Trophoblast cell (in vitro differentiated cells and primary cell): ENCODE data around the gene PDRG1.

Experiments
- DNase-seq, 2 donors: peaks; one replicate each; pipeline ENCODE4 v3.0.0-alpha.2; 2016
- H2AFZ ChIP-seq: 2 replicates; pipeline ENCODE4 v1.6.1; 2013; ENCODE audit warnings: low read length, moderate library complexity, mild to moderate bottlenecking; ENCODE audit not compliant: insufficient read depth, poor library complexity
- H2AK5ac ChIP-seq: 2 replicates; pipeline ENCODE4 v1.6.1; 2013; ENCODE audit warnings: mild to moderate bottlenecking, low read length
- H2BK120ac ChIP-seq: 2 replicates; pipeline ENCODE4 v1.6.1; 2013; ENCODE audit warnings: low read length, mild to moderate bottlenecking, moderate library complexity; ENCODE audit not compliant: insufficient read depth, poor library complexity
- H2BK12ac ChIP-seq: 2 replicates; pipeline ENCODE4 v1.6.1; 2013; ENCODE audit warnings: mild to moderate bottlenecking, low read length, moderate library complexity
- H2BK5ac ChIP-seq: 2 replicates; pipeline ENCODE4 v1.6.1; 2013; ENCODE audit warnings: low read length, low read depth, moderate library complexity, mild to moderate bottlenecking; ENCODE audit not compliant: poor library complexity
- H3K14ac ChIP-seq: 2 replicates; pipeline ENCODE4 v1.6.1; 2013; ENCODE audit warnings: mild to moderate bottlenecking, low read length
- H3K18ac ChIP-seq: 2 replicates; pipeline ENCODE4 v1.6.1; 2013; ENCODE audit warnings: mild to moderate bottlenecking, low read length
- H3K23ac ChIP-seq: 2 replicates; pipeline ENCODE4 v1.6.1; 2013; ENCODE audit warnings: low read length
- H3K27ac ChIP-seq: 2 replicates; pipeline ENCODE4 v1.5.1; 2013; ENCODE audit warnings: low read depth, mild to moderate bottlenecking, inconsistent platforms, low read length, moderate library complexity
- H3K27me3 ChIP-seq: 2 replicates; pipeline ENCODE4 v1.6.1; 2013; ENCODE audit warnings: inconsistent platforms, mild to moderate bottlenecking, low read length, moderate library complexity; ENCODE audit not compliant: insufficient read depth
- H3K36me3 ChIP-seq, 2 experiments: 1 replicate in 1 of 2; 2 replicates in 1 of 2; pipeline ENCODE4 v1.6.1; 2013; ENCODE audit warnings: low read length in 2 of 2, mild to moderate bottlenecking in 2 of 2, moderate library complexity in 1 of 2; ENCODE audit not compliant: insufficient read depth in 2 of 2, control insufficient read depth in 1 of 2
- H3K4ac ChIP-seq: 2 replicates; pipeline ENCODE4 v1.6.1; 2013; ENCODE audit warnings: low read depth, mild to moderate bottlenecking, low read length, moderate library complexity
- H3K4me1 ChIP-seq, 2 experiments: 1 replicate in 1 of 2; 2 replicates in 1 of 2; pipeline ENCODE4 v1.6.1; 2013; ENCODE audit warnings: low read length in 2 of 2, mild to moderate bottlenecking in 2 of 2, moderate library complexity in 1 of 2; ENCODE audit not compliant: insufficient read depth in 2 of 2, control insufficient read depth in 1 of 2
- H3K4me2 ChIP-seq: 2 replicates; pipeline ENCODE4 v1.6.1; 2013; ENCODE audit warnings: inconsistent platforms, mild to moderate bottlenecking, low read length, moderate library complexity
- H3K4me3 ChIP-seq: 2 replicates; pipeline ENCODE4 v1.5.1; 2013; ENCODE audit warnings: mild to moderate bottlenecking, low read depth, low read length, inconsistent platforms
- H3K79me1 ChIP-seq: one replicate; pipeline ENCODE4 v1.6.1; 2013; ENCODE audit warnings: low read length
- H3K79me2 ChIP-seq: 2 replicates; pipeline ENCODE4 v1.6.1; 2013; ENCODE audit warnings: low read length, mild to moderate bottlenecking; ENCODE audit not compliant: control insufficient read depth, insufficient read depth, poor library complexity
- H3K9ac ChIP-seq: 2 replicates; pipeline ENCODE4 v1.6.1; 2013; ENCODE audit warnings: mild to moderate bottlenecking, low read length
- H3K9me3 ChIP-seq: 2 replicates; pipeline ENCODE4 v1.6.1; 2013; ENCODE audit warnings: low read depth, mild to moderate bottlenecking, control low read depth, inconsistent platforms, low read length; ENCODE audit not compliant: insufficient read depth
- H4K12ac ChIP-seq: 2 replicates; pipeline ENCODE4 v1.6.1; 2013; ENCODE audit warnings: low read depth, mild to moderate bottlenecking, low read length, moderate library complexity
- H4K8ac ChIP-seq: 2 replicates; pipeline ENCODE4 v1.6.1; 2013; ENCODE audit warnings: low read depth, mild to moderate bottlenecking, low read length, moderate library complexity
- H4K91ac ChIP-seq: one replicate; pipeline ENCODE4 v1.6.1; 2013; ENCODE audit warnings: low read depth, mild to moderate bottlenecking, low read length, moderate library complexity
- WGBS: extraction: QIAGEN DNeasy Blood & Tissue Kit; methylation state at CpG from one replicate; pipeline ENCODE4 v1.1.7; 2013; ENCODE audit warnings: missing lambda C conversion rate; ENCODE audit not compliant: insufficient read length, insufficient coverage; ENCODE audit errors: extremely low coverage; 5-methylcytosine and 5-hydroxymethylcytosine counted together

The PDRG1 gene

DNA sequence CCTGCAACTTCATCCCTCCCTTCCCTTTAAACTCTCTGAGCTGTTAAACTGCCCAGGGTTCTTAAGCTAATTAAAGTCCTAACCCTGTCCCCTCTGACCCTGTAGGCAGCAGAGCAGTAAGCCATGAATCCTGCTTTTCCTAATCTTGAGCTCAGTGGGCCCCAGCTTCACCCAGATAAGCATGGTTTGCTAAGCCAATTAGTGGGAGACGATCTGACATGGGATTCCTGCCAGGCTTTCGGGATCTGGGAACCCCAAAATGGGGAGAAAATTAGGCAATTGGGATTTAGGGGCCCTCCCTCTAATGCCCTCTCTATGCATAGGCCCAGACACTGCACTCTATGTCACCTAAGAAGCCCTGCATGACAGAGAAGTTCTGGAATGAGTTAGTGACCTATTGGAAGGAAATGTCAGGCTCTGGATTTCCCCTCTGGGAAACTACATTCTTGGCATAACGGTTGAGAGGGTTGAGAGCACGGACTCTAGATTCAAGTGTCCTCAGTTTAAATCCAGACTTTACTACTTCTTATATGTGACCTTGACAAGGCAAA, 20.7 kb upstream of the PDRG1 start:
- Histone ChIP-seq H2BK12ac (no peak overlapping the region), H3K79me1 (peaks cover 7% of the 10 kb centered on the region), H2AFZ (no peak overlapping the region), H2AK5ac (no peak overlapping the region), H4K12ac (no peak overlapping the region), H4K91ac (peak overlapping the region; percentile 5), H4K8ac (no peak overlapping the region), H3K9ac (no peak overlapping the region), H2BK120ac (no peak overlapping the region), H3K27ac (peak overlapping the region; percentile 63), H3K23ac (no peak overlapping the region), H3K4ac (no peak overlapping the region), H2BK5ac (peak overlapping the region; percentile 7), H3K18ac (no peak overlapping the region), H3K4me1 (peaks cover 20 to 23% of the 10 kb centered on the region in 2 experiments), H3K27me3 (peaks cover 2% of the 10 kb centered on the region), H3K4me3 (no peak overlapping the region), H3K36me3 (no peaks in the 10 kb centered on the region), H3K9me3 (peaks cover 2% of the 10 kb centered on the region), H3K14ac (peak overlapping the region; percentile 10), H3K79me2 (peaks cover 1% of the 10 kb centered on the region), H3K4me2 (peak overlapping the region; percentile 30)
- DNase-seq: peak; percentile 66 to 91
- no CpG with 5 or more reads among the region's 4 CpGs for WGBS

DNA sequence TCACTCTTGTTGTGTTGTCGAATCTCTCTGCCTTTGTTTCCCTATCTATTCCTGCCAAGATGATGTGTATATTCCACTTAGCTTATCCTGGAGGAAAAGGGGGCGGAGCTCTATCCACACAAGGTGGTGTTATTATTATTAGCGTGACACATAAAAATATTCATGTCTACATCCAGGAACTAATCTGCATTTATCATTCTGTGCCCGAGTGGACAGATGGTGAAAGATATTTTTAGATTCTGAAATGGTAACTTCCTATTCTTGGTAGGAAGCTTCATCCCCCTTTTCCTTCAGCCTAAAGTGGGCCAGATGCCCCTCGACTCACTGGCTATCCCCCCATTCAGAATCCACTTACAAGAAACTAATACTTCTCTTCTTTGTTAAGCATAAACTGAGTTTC, 18.1 kb upstream of the PDRG1 start:
- Histone ChIP-seq H4K8ac (no peak overlapping the region), H3K27ac (no peak overlapping the region), H3K9ac (no peak overlapping the region), H3K4me3 (no peak overlapping the region), H3K14ac (no peak overlapping the region), H3K4ac (no peak overlapping the region), H2AK5ac (no peak overlapping the region), H3K36me3 (no peaks in the 10 kb centered on the region), H3K4me2 (no peak overlapping the region), H3K79me1 (peaks cover 7% of the 10 kb centered on the region), H3K9me3 (peaks cover 2% of the 10 kb centered on the region), H3K27me3 (peaks cover 11% of the 10 kb centered on the region), H3K23ac (no peak overlapping the region), H3K18ac (no peak overlapping the region), H2BK5ac (no peak overlapping the region), H2BK120ac (no peak overlapping the region), H2BK12ac (no peak overlapping the region), H4K91ac (no peak overlapping the region), H4K12ac (no peak overlapping the region), H3K79me2 (peaks cover 1% of the 10 kb centered on the region), H2AFZ (no peak overlapping the region), H3K4me1 (peaks cover 18 to 19% of the 10 kb centered on the region in 2 experiments)
- DNase-seq: no peak
- WGBS: no CpG with 5 or more reads among the region's 5 CpGs

DNA sequence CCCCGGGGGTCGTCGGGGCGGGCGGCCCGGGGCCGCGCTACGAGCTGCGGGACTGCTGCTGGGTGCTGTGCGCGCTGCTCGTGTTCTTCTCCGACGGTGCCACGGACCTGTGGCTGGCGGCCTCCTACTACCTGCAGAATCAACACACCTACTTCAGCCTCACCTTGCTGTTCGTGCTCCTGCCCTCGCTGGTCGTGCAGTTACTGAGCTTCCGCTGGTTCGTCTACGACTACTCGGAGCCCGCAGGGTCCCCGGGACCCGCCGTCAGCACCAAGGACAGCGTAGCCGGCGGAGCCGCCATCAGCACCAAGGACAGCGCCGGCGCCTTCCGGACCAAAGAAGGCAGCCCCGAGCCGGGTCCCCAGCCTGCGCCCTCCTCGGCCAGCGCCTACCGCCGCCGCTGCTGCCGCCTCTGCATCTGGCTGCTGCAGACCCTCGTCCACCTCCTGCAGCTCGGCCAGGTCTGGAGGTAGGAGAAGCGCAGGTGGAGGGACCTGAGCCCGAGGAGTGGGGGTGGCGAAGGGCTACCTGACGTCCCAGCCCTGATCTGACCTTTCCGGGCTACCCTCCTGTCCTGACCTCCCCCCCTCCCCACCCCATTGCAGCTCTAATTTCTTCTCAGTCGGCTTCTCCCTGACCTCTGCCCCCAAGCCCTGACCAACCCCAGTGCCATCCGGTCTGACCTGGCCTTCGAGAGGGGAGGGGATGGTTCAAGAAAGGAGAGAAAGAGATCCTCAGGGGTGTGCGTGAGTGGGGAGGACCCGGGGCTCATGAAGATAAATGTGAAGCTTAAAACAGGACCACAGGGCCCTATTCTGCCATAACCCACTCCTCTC, 16.7 kb upstream of the PDRG1 start:
- WGBS: no CpG with 5 or more reads among the region's 57 CpGs
- peaks cover under 1% of the 10 kb centered on the region for H3K79me2 ChIP-seq
- no peak overlapping the region for H2BK12ac ChIP-seq
- no peaks in the 10 kb centered on the region for H3K9me3 ChIP-seq
- peak overlapping the region; percentile 92 for H3K4me2 ChIP-seq
- H3K4me3 ChIP-seq: peak overlapping the region; percentile 73
- peak overlapping the region; percentile 69 for H2AFZ ChIP-seq
- H3K36me3 ChIP-seq: no peaks in the 10 kb centered on the region
- H3K14ac ChIP-seq: no peak overlapping the region
- no peak overlapping the region for H3K9ac ChIP-seq
- no peak overlapping the region for H4K91ac ChIP-seq
- H4K12ac ChIP-seq: no peak overlapping the region
- no peak overlapping the region for H2BK120ac ChIP-seq
- no peak overlapping the region for H2AK5ac ChIP-seq
- H3K4me1 ChIP-seq: peaks cover 13 to 19% of the 10 kb centered on the region in 2 experiments
- peaks cover 6% of the 10 kb centered on the region for H3K79me1 ChIP-seq
- no peak overlapping the region for H3K27ac ChIP-seq
- no peak overlapping the region for H2BK5ac ChIP-seq
- DNase-seq: peak; percentile 69 to 90
- no peak overlapping the region for H3K18ac ChIP-seq
- no peak overlapping the region for H3K23ac ChIP-seq
- peaks cover 11% of the 10 kb centered on the region for H3K27me3 ChIP-seq
- no peak overlapping the region for H4K8ac ChIP-seq
- no peak overlapping the region for H3K4ac ChIP-seq

DNA sequence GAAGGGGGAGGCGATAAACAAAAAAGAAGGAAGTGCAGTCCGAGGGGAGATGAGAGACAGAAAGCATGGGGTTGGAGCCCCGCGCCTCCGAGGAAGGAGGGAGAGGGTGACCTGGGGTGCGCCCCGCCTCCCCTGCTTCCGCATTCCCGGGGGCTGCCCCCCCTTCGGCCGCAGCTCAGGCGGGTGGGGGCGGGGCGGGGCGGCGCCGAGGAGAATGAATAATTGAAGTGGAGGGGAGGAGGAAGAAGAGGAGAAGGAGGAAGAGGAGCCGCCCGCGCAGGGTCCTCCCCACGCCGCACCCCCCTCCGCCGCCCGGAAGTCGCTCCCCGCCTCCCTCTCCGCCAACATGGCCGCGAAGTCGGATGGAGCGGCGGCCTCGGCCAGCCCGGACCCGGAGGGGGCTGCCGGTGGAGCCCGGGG, 16.0 kb upstream of the PDRG1 start, which contains the start of gene XKR7:
Gene XKR7, plus strand, starts transcription at position 322 of the 420 bp plus-strand sequence. Its CDS starts 25 bp downstream, at position 347.
- Histone ChIP-seq H2AFZ (peak within 1 kb of the TSS; percentile 69), H3K79me1 (peaks cover 4% of the 10 kb centered on the region), H3K4ac (no peak within 1 kb of the TSS), H3K18ac (no peak within 1 kb of the TSS), H4K12ac (no peak within 1 kb of the TSS), H3K9ac (no peak within 1 kb of the TSS), H2BK5ac (no peak within 1 kb of the TSS), H3K4me1 (peaks cover 9 to 13% of the 10 kb centered on the region in 2 experiments), H2AK5ac (no peak within 1 kb of the TSS), H3K27ac (no peak within 1 kb of the TSS), H3K14ac (no peak within 1 kb of the TSS), H4K8ac (no peak within 1 kb of the TSS), H3K4me2 (peak within 1 kb of the TSS; percentile 92), H3K4me3 (peak within 1 kb of the TSS; percentile 73), H3K27me3 (peaks cover 11% of the 10 kb centered on the region), H3K9me3 (no peaks in the 10 kb centered on the region), H3K36me3 (no peaks in the 10 kb centered on the region), H4K91ac (no peak within 1 kb of the TSS), H3K79me2 (no peaks in the 10 kb centered on the region), H2BK120ac (no peak within 1 kb of the TSS), H2BK12ac (no peak within 1 kb of the TSS), H3K23ac (no peak within 1 kb of the TSS)
- DNase-seq: no peak
- no CpG with 5 or more reads among the region's 38 CpGs for WGBS
